SK-N-SH (cell line): ENCODE data around the gene PDILT. TPM values are rescaled to one million over a fixed set of nuclear protein-coding genes. Genes with fewer than 3 reads are reported as not detected.

Experiments used
- CTCF ChIA-PET: fragments of 300-600, 350-600 bp; formaldehyde crosslinking; extraction: SDS; loops from one replicate; lab custom pipeline; 2021; lab: Yijun Ruan, JAX
- POLR2A ChIA-PET: fragments of 350-600 bp; sonication (Branson Sonifier 250); formaldehyde crosslinking; extraction: SDS; loops from one replicate; lab custom pipeline; 2020; ENCODE audit warnings: antibody characterized with exemption, inconsistent platforms; lab: Yijun Ruan, JAX
- DNase-seq: peaks from one replicate; pipeline ENCODE4 v3.0.0; 2012
- H2AFZ ChIP-seq: fragments of 200-600 bp; sonication (generic); 2 replicates; pipeline ENCODE4 v1.8.1; 2016; ENCODE audit warnings: antibody characterized with exemption, mild to moderate bottlenecking, low read depth
- H3F3A ChIP-seq: fragments of 200-600 bp; sonication (generic); replicated peaks from 2 replicates; pipeline ENCODE3; 2016; ENCODE audit warnings: antibody characterized with exemption, mild to moderate bottlenecking; ENCODE audit not compliant: insufficient read depth
- H3K27ac ChIP-seq, 2 experiments: fragments of 200-500 bp in 1 of 2; fragments of 200-600 bp in 1 of 2; sonication (Bioruptor generic) in 1 of 2; sonication (generic), shearing (Covaris generic) in 1 of 2; 2 replicates each; pipeline versions ENCODE4 v1.5.1 to v1.6.1; 2014 to 2016; ENCODE audit warnings: low read depth in 2 of 2, inconsistent platforms in 1 of 2, low read length in 1 of 2, mild to moderate bottlenecking in 1 of 2, mixed read lengths in 1 of 2
- H3K27me3 ChIP-seq: fragments of 200-600 bp; sonication (generic), shearing (Covaris generic); 2 replicates; pipeline ENCODE4 v1.6.1; 2016; ENCODE audit warnings: mixed run types; ENCODE audit not compliant: insufficient read depth
- H3K36me3 ChIP-seq, 2 experiments: fragments of 200-500 bp in 1 of 2; fragments of 200-600 bp in 1 of 2; sonication (Bioruptor generic) in 1 of 2; sonication (generic) in 1 of 2; replicated peaks in 1 of 2; 2 replicates each; pipeline versions ENCODE3 to v1.5.1; 2014 to 2016; ENCODE audit warnings: low read length in 1 of 2, mild to moderate bottlenecking in 1 of 2; ENCODE audit not compliant: insufficient read depth in 2 of 2, control insufficient read depth in 1 of 2
- H3K4me1 ChIP-seq, 2 experiments: fragments of 200-500 bp in 1 of 2; fragments of 200-600 bp in 1 of 2; sonication (Bioruptor generic) in 1 of 2; sonication (generic), shearing (Covaris generic) in 1 of 2; 2 replicates each; pipeline versions ENCODE4 v1.5.1 to v1.6.1; 2014 to 2016; ENCODE audit warnings: low read depth in 1 of 2, low read length in 1 of 2, mixed run types in 1 of 2; ENCODE audit not compliant: insufficient read depth in 2 of 2, control insufficient read depth in 1 of 2
- H3K4me2 ChIP-seq: fragments of 200-600 bp; sonication (generic), shearing (Covaris generic); 2 replicates; pipeline ENCODE4 v1.6.1; 2017; ENCODE audit warnings: mixed run types
- H3K4me3 ChIP-seq, 2 experiments: fragments of 200-500 bp in 1 of 2; fragments of 200-600 bp in 1 of 2; sonication (Bioruptor generic) in 1 of 2; sonication (generic), shearing (Covaris generic) in 1 of 2; 2 replicates each; pipeline versions ENCODE4 v1.5.1 to v1.8.1; 2014 to 2016; ENCODE audit warnings: low read depth in 2 of 2, inconsistent platforms in 1 of 2, low read length in 1 of 2, mild to moderate bottlenecking in 1 of 2, mixed read lengths in 1 of 2, moderate library complexity in 1 of 2
- H3K79me2 ChIP-seq: fragments of 200-600 bp; sonication (generic); 2 replicates; pipeline ENCODE4 v1.8.1; 2017; ENCODE audit warnings: mild to moderate bottlenecking; ENCODE audit not compliant: insufficient read depth
- H3K9ac ChIP-seq: fragments of 200-600 bp; sonication (generic); 2 replicates; pipeline ENCODE4 v1.6.1; 2017; ENCODE audit warnings: mixed run types
- H3K9me2 ChIP-seq: fragments of 200-600 bp; sonication (generic); 2 replicates; pipeline ENCODE4 v1.6.1; 2017; ENCODE audit warnings: mixed run types
- H3K9me3 ChIP-seq: fragments of 200-600 bp; sonication (generic); 2 replicates; pipeline ENCODE4 v1.6.1; 2017; ENCODE audit warnings: mixed run types, mild to moderate bottlenecking, moderate library complexity
- H4K20me1 ChIP-seq: fragments of 200-600 bp; sonication (generic); 2 replicates; pipeline ENCODE4 v1.6.1; 2017; ENCODE audit warnings: mild to moderate bottlenecking, mixed run types; ENCODE audit not compliant: insufficient read depth
- ELF1 ChIP-seq: IDR thresholded peaks from 2 replicates; pipeline ENCODE4 v1.4.0; 2012
- EZH2phosphoT487 ChIP-seq: fragments of 200-600 bp; sonication (generic); IDR thresholded peaks from 2 replicates; pipeline ENCODE4 v1.6.1; 2017; ENCODE audit warnings: low read depth, mixed run types, mild to moderate bottlenecking, antibody characterized with exemption, moderate library complexity, borderline replicate concordance
- FOSL2 ChIP-seq: IDR thresholded peaks from 2 replicates; pipeline ENCODE4 v1.4.0; 2012; ENCODE audit warnings: low read depth, mild to moderate bottlenecking, moderate library complexity, borderline replicate concordance
- FOXJ3 ChIP-seq: sonication (generic); formaldehyde crosslinking; IDR thresholded peaks from 2 replicates; pipeline ENCODE4 v1.5.1; 2020; ENCODE audit warnings: mild to moderate bottlenecking, missing genetic modification reagents
- GABPA ChIP-seq: IDR thresholded peaks from 2 replicates; pipeline ENCODE4 v1.4.0; 2012; ENCODE audit warnings: low read depth, mild to moderate bottlenecking
- GATA2 ChIP-seq: sonication (generic); formaldehyde crosslinking; IDR thresholded peaks from 2 replicates; pipeline ENCODE4 v1.5.0; 2020; ENCODE audit warnings: mild to moderate bottlenecking, missing genetic modification reagents
- IRF3 ChIP-seq: fragments of 150-350 bp; IDR thresholded peaks from 2 replicates; pipeline ENCODE4 v1.6.1; 2016; ENCODE audit warnings: mild to moderate bottlenecking, low read depth, low read length
- MAX ChIP-seq: IDR thresholded peaks from 2 replicates; pipeline ENCODE4 v1.4.0; 2012; ENCODE audit warnings: low read depth
- MEF2A ChIP-seq: IDR thresholded peaks from 2 replicates; pipeline ENCODE4 v1.4.0; 2012; ENCODE audit warnings: low read depth, borderline replicate concordance
- RAD21 ChIP-seq: IDR thresholded peaks from 2 replicates; pipeline ENCODE4 v1.6.1; 2012; ENCODE audit warnings: mild to moderate bottlenecking, low read length
- RCOR1 ChIP-seq: fragments of 150-350 bp; IDR thresholded peaks from 2 replicates; pipeline ENCODE4 v1.6.1; 2017; ENCODE audit warnings: antibody characterized with exemption, low read length
- REST ChIP-seq: IDR thresholded peaks from 2 replicates; pipeline ENCODE4 v1.6.1; 2012; ENCODE audit warnings: mild to moderate bottlenecking, low read depth, low read length, moderate library complexity
- RXRA ChIP-seq: IDR thresholded peaks from 2 replicates; pipeline ENCODE4 v1.4.0; 2012; ENCODE audit warnings: low read depth, mild to moderate bottlenecking, borderline replicate concordance
- TCF12 ChIP-seq: IDR thresholded peaks from 2 replicates; pipeline ENCODE4 v1.4.0; 2012
- USF1 ChIP-seq: IDR thresholded peaks from 2 replicates; pipeline ENCODE4 v1.4.0; 2012; ENCODE audit warnings: low read depth, borderline replicate concordance
- USF2 ChIP-seq: fragments of 150-350 bp; IDR thresholded peaks from 2 replicates; pipeline ENCODE4 v1.6.1; 2017; ENCODE audit warnings: antibody characterized with exemption, low read length, low read depth, borderline replicate concordance
- YY1 ChIP-seq: IDR thresholded peaks from 2 replicates; pipeline ENCODE4 v1.4.0; 2012; ENCODE audit warnings: low read depth, mild to moderate bottlenecking
- WGBS: methylation state at CpG from one replicate; pipeline ENCODE4 v1.1.6; 2017; ENCODE audit warnings: low lambda C conversion rate; 5-methylcytosine and 5-hydroxymethylcytosine counted together
- polyA plus RNA-seq, 3 experiments: library from polyadenylated mRNA; depleted of rRNA; stranded (reverse); fragments of >200 nt; gene quantifications; 2 replicates each; pipeline ENCODE4 v1.2.3, GENCODE V29; 2012

PDILT gene
- polyA plus RNA-seq, 1 of the 3 experiments (the other 2 are of a cell fraction) = not detected

GRCh38 chr16:20395946-20396345, 8.6 kb downstream of the PDILT start:
- ChIA-PET POLR2A (no interaction called here), CTCF (interaction anchor here (1.2 to 8.0 kb wide), 2 partner anchors 11 to 96 kb away, joined by 3 to 61 read pairs; no protein-coding TSS in a partner anchor)
- H3K36me3 ChIP-seq = no peaks in the 10 kb centered on the region
- no peak overlapping the region for H2AFZ ChIP-seq
- TF ChIP-seq RAD21 (no peak), RXRA (no peak), MEF2A (no peak), YY1 (no peak), ELF1 (no peak), IRF3 (no peak), EZH2phosphoT487 (no peak), USF2 (no peak), REST (no peak), FOXJ3 (CRISPR knock-in tag) (no peak), GABPA (no peak), USF1 (no peak), FOSL2 (no peak), GATA2 (CRISPR knock-in tag) (no peak), MAX (no peak), RCOR1 (no peak), TCF12 (no peak)
- no peaks in the 10 kb centered on the region for H3K4me1 ChIP-seq
- H4K20me1 ChIP-seq = no peaks in the 10 kb centered on the region
- no peaks in the 10 kb centered on the region for H3F3A ChIP-seq
- no peak overlapping the region for H3K27ac ChIP-seq
- no peaks in the 10 kb centered on the region for H3K9me2 ChIP-seq
- WGBS = 11% methylated on average over 2 of the region's 2 CpGs
- no peaks in the 10 kb centered on the region for H3K9me3 ChIP-seq
- H3K27me3 ChIP-seq = no peaks in the 10 kb centered on the region
- DNase-seq = no peak
- H3K79me2 ChIP-seq = no peaks in the 10 kb centered on the region
- no peak overlapping the region for H3K9ac ChIP-seq
- H3K4me3 ChIP-seq = no peak overlapping the region
- H3K4me2 ChIP-seq = no peak overlapping the region
